HG03039 (cell line): Measurements from ENCODE around the gene SHCBP1.
"Not testable (repeated sequence)": the region's sequence is repeated elsewhere in the genome, so short reads cannot be mapped to it uniquely, and the experiment has no call there.

Experiments
- ATAC-seq: cut with Tn5 transposase; IDR thresholded peaks from one replicate; pipeline ENCODE4 v1.9.1; 2021; ENCODE audit warnings: mild to moderate bottlenecking, moderate library complexity; ENCODE audit not compliant: unreplicated experiment

SHCBP1 gene

GRCh38 chr16:46621006-46621933 lies at the start of gene SHCBP1:
TSS of gene SHCBP1 (minus strand) at chr16:46621379. CDS start at chr16:46621359, 20 bp downstream.
- ATAC-seq, result peak; percentile 83

- no peak for ATAC-seq
Measured at GRCh38 chr16:46662123-46662522, 40.9 kb upstream of the SHCBP1 start.

GRCh38 chr16:46658925-46659324 lies 37.7 kb upstream of the SHCBP1 start:
- ATAC-seq, result peak; percentile 96

- ATAC-seq, result no peak
Measured at GRCh38 chr16:46651305-46651704, 30.1 kb upstream of the SHCBP1 start.

- no peak for ATAC-seq
Measured at GRCh38 chr16:46650254-46650623, 29.1 kb upstream of the SHCBP1 start.

- ATAC-seq, result no peak
Measured at GRCh38 chr16:46649588-46650253, 28.5 kb upstream of the SHCBP1 start.

- ATAC-seq, result no peak
Measured at GRCh38 chr16:46648656-46649055, 27.5 kb upstream of the SHCBP1 start.

GRCh38 chr16:46638947-46639925 lies 18.1 kb upstream of the SHCBP1 start:
- no peak for ATAC-seq

- ATAC-seq, result no peak
Measured at GRCh38 chr16:46632778-46633733, 11.9 kb upstream of the SHCBP1 start.

- no peak for ATAC-seq
Measured at GRCh38 chr16:46629331-46630219, 8.4 kb upstream of the SHCBP1 start.

GRCh38 chr16:46627746-46628145 lies 6.6 kb upstream of the SHCBP1 start:
- ATAC-seq, result no peak

- not testable (repeated sequence) for ATAC-seq
Measured at GRCh38 chr16:46626681-46627080, 5.5 kb upstream of the SHCBP1 start.

GRCh38 chr16:46624862-46625261 lies 3.7 kb upstream of the SHCBP1 start:
- not testable (repeated sequence) for ATAC-seq

- not testable (repeated sequence) for ATAC-seq
Measured at GRCh38 chr16:46623707-46624106, 2.5 kb upstream of the SHCBP1 start.

- ATAC-seq, result not testable (repeated sequence)
Measured at GRCh38 chr16:46623246-46623645, 2.1 kb upstream of the SHCBP1 start.

GRCh38 chr16:46621934-46622676 lies 926 bp upstream of the SHCBP1 start:
- ATAC-seq, result no peak

GRCh38 chr16:46620266-46621005 lies 743 bp downstream of the SHCBP1 start:
- ATAC-seq, result peak; percentile 5
